Measurements from ENCODE around the gene HOXD3. TPM values are rescaled to one million over a fixed set of nuclear protein-coding genes. Genes with fewer than 3 reads are reported as not detected.

HOXD3 gene
- total and polyA plus RNA-seq, 4 donors: 7.3 to 23.0 (median 14.7) TPM

GRCh38 chr2:176139661-176140512 is 17.2 kb upstream of the HOXD3 start:
- H3K27me3 ChIP-seq (ENCODE audit: control insufficient read depth, insufficient read depth, low read length): no peaks in the 10 kb centered on the region
- peak overlapping the region; percentile 91 for H3K27ac ChIP-seq (ENCODE audit: low read depth, low read length)
- H3K36me3 ChIP-seq (ENCODE audit: control insufficient read depth, insufficient read depth, low read length): peaks cover 7% of the 10 kb centered on the region
- peak in 2 of 6 donors; percentile 77 to 84 for DNase-seq (ENCODE audit: low read depth in 4 of 6, low spot score in 6 of 6)
- WGBS (ENCODE audit: insufficient coverage): 7% methylated on average over 15 of the region's 41 CpGs
- H3K4me1 ChIP-seq (ENCODE audit: control insufficient read depth, insufficient read depth, low read length): peaks cover 32% of the 10 kb centered on the region
- no peaks in the 10 kb centered on the region for H3K9me3 ChIP-seq (ENCODE audit: control insufficient read depth, insufficient read depth, low read length)
- peak overlapping the region; percentile 84 for H3K4me3 ChIP-seq (ENCODE audit: low read depth, low read length)

- DNase-seq (ENCODE audit: low read depth in 4 of 6, low spot score in 6 of 6): peak in 3 of 6 donors; percentile 84 to 95 (median 94)
- Histone ChIP-seq H3K27ac (ENCODE audit: low read depth, low read length) (peak overlapping the region; percentile 91), H3K9me3 (ENCODE audit: control insufficient read depth, insufficient read depth, low read length) (no peaks in the 10 kb centered on the region), H3K27me3 (ENCODE audit: control insufficient read depth, insufficient read depth, low read length) (no peaks in the 10 kb centered on the region), H3K4me1 (ENCODE audit: control insufficient read depth, insufficient read depth, low read length) (peaks cover 31% of the 10 kb centered on the region), H3K4me3 (ENCODE audit: low read depth, low read length) (peak overlapping the region; percentile 84), H3K36me3 (ENCODE audit: control insufficient read depth, insufficient read depth, low read length) (peaks cover 7% of the 10 kb centered on the region)
- 5% methylated on average over 48 of the region's 48 CpGs for WGBS (ENCODE audit: insufficient coverage)
Measured at GRCh38 chr2:176140513-176141317, 16.4 kb upstream of the HOXD3 start.

GRCh38 chr2:176142281-176142680 is 14.8 kb upstream of the HOXD3 start:
- WGBS (ENCODE audit: insufficient coverage): 50% methylated on average over 1 of the region's 2 CpGs
- peaks cover 39% of the 10 kb centered on the region for H3K4me1 ChIP-seq (ENCODE audit: control insufficient read depth, insufficient read depth, low read length)
- DNase-seq (ENCODE audit: low read depth in 4 of 6, low spot score in 6 of 6): no peak
- no peaks in the 10 kb centered on the region for H3K27me3 ChIP-seq (ENCODE audit: control insufficient read depth, insufficient read depth, low read length)
- H3K9me3 ChIP-seq (ENCODE audit: control insufficient read depth, insufficient read depth, low read length): no peaks in the 10 kb centered on the region
- H3K4me3 ChIP-seq (ENCODE audit: low read depth, low read length): no peak overlapping the region
- no peak overlapping the region for H3K27ac ChIP-seq (ENCODE audit: low read depth, low read length)
- H3K36me3 ChIP-seq (ENCODE audit: control insufficient read depth, insufficient read depth, low read length): peaks cover 11% of the 10 kb centered on the region

- Histone ChIP-seq H3K36me3 (ENCODE audit: control insufficient read depth, insufficient read depth, low read length) (peaks cover 31% of the 10 kb centered on the region), H3K4me3 (ENCODE audit: low read depth, low read length) (no peak overlapping the region), H3K27me3 (ENCODE audit: control insufficient read depth, insufficient read depth, low read length) (peaks cover 2% of the 10 kb centered on the region), H3K4me1 (ENCODE audit: control insufficient read depth, insufficient read depth, low read length) (peaks cover 62% of the 10 kb centered on the region), H3K9me3 (ENCODE audit: control insufficient read depth, insufficient read depth, low read length) (no peaks in the 10 kb centered on the region), H3K27ac (ENCODE audit: low read depth, low read length) (peak overlapping the region; percentile 17)
- 40% methylated on average over 1 of the region's 4 CpGs for WGBS (ENCODE audit: insufficient coverage)
- DNase-seq (ENCODE audit: low read depth in 4 of 6, low spot score in 6 of 6): no peak
Measured at GRCh38 chr2:176145085-176145969, 11.8 kb upstream of the HOXD3 start.

- WGBS (ENCODE audit: insufficient coverage): 20% methylated on average over 1 of the region's 6 CpGs
- DNase-seq (ENCODE audit: low read depth in 4 of 6, low spot score in 6 of 6): peak in 1 of 6 donors; percentile 75
- Histone ChIP-seq H3K4me1 (ENCODE audit: control insufficient read depth, insufficient read depth, low read length) (peaks cover 62% of the 10 kb centered on the region), H3K36me3 (ENCODE audit: control insufficient read depth, insufficient read depth, low read length) (peaks cover 33% of the 10 kb centered on the region), H3K4me3 (ENCODE audit: low read depth, low read length) (peak overlapping the region; percentile 14), H3K27ac (ENCODE audit: low read depth, low read length) (no peak overlapping the region), H3K27me3 (ENCODE audit: control insufficient read depth, insufficient read depth, low read length) (peaks cover 2% of the 10 kb centered on the region), H3K9me3 (ENCODE audit: control insufficient read depth, insufficient read depth, low read length) (no peaks in the 10 kb centered on the region)
Measured at GRCh38 chr2:176146101-176146500, 11.0 kb upstream of the HOXD3 start.

GRCh38 chr2:176146645-176147044 is 10.5 kb upstream of the HOXD3 start:
- DNase-seq (ENCODE audit: low read depth in 4 of 6, low spot score in 6 of 6): peak in 1 of 6 donors; percentile 32
- Histone ChIP-seq H3K4me1 (ENCODE audit: control insufficient read depth, insufficient read depth, low read length) (peaks cover 64% of the 10 kb centered on the region), H3K27me3 (ENCODE audit: control insufficient read depth, insufficient read depth, low read length) (peaks cover 2% of the 10 kb centered on the region), H3K9me3 (ENCODE audit: control insufficient read depth, insufficient read depth, low read length) (no peaks in the 10 kb centered on the region), H3K36me3 (ENCODE audit: control insufficient read depth, insufficient read depth, low read length) (peaks cover 33% of the 10 kb centered on the region), H3K4me3 (ENCODE audit: low read depth, low read length) (peak overlapping the region; percentile 14), H3K27ac (ENCODE audit: low read depth, low read length) (peak overlapping the region; percentile 11)

GRCh38 chr2:176147210-176147799 is 9.8 kb upstream of the HOXD3 start:
- 29% methylated on average over 23 of the region's 32 CpGs for WGBS (ENCODE audit: insufficient coverage)
- H3K4me3 ChIP-seq (ENCODE audit: low read depth, low read length): peak overlapping the region; percentile 14
- H3K36me3 ChIP-seq (ENCODE audit: control insufficient read depth, insufficient read depth, low read length): peaks cover 40% of the 10 kb centered on the region
- H3K27me3 ChIP-seq (ENCODE audit: control insufficient read depth, insufficient read depth, low read length): peaks cover 2% of the 10 kb centered on the region
- peaks cover 64% of the 10 kb centered on the region for H3K4me1 ChIP-seq (ENCODE audit: control insufficient read depth, insufficient read depth, low read length)
- H3K27ac ChIP-seq (ENCODE audit: low read depth, low read length): peak overlapping the region; percentile 11
- DNase-seq (ENCODE audit: low read depth in 4 of 6, low spot score in 6 of 6): peak in 1 of 6 donors; percentile 51
- no peaks in the 10 kb centered on the region for H3K9me3 ChIP-seq (ENCODE audit: control insufficient read depth, insufficient read depth, low read length)

- Histone ChIP-seq H3K27ac (ENCODE audit: low read depth, low read length) (peak overlapping the region; percentile 50), H3K36me3 (ENCODE audit: control insufficient read depth, insufficient read depth, low read length) (peaks cover 46% of the 10 kb centered on the region), H3K9me3 (ENCODE audit: control insufficient read depth, insufficient read depth, low read length) (no peaks in the 10 kb centered on the region), H3K4me1 (ENCODE audit: control insufficient read depth, insufficient read depth, low read length) (peaks cover 64% of the 10 kb centered on the region), H3K4me3 (ENCODE audit: low read depth, low read length) (peak overlapping the region; percentile 22), H3K27me3 (ENCODE audit: control insufficient read depth, insufficient read depth, low read length) (peaks cover 2% of the 10 kb centered on the region)
- DNase-seq (ENCODE audit: low read depth in 4 of 6, low spot score in 6 of 6): peak in 1 of 6 donors; percentile 65
- 23% methylated on average over 24 of the region's 31 CpGs for WGBS (ENCODE audit: insufficient coverage)
Measured at GRCh38 chr2:176147800-176148496, 9.2 kb upstream of the HOXD3 start.
